ENCODE measurements around the gene DSPP.
A peak's percentile ranks its signal among the peaks of the same experiment; 100 is the strongest.

The DSPP gene

GRCh38 chr4:87614292-87614890, 6.1 kb downstream of the DSPP start:
- TF ChIP-seq EZH2 (IDR thresholded peaks at IDR 0.05) (no peak), POLR2AphosphoS5 (IDR thresholded peaks at IDR 0.05; ENCODE audit: borderline replicate concordance, low read depth, low read length) (no peak), FOXP2 (optimal IDR thresholded peaks at IDR 0.05; ENCODE audit: control extremely low read depth, extremely low read length, insufficient read depth) (no peak)
- Histone ChIP-seq H3K36me3 (ENCODE audit: insufficient read depth, low read length) (no peaks in the 10 kb centered on the region), H3K9me3 (ENCODE audit: low read depth, low read length) (no peaks in the 10 kb centered on the region), H3K27ac (no peak overlapping the region), H3K9ac (ENCODE audit: insufficient read length) (no peak overlapping the region), H3K4me3 (no peak overlapping the region)
- DNase-seq (ENCODE audit: low read depth, low spot score): no peak

GRCh38 chr4:87616268-87616667, 7.9 kb downstream of the DSPP start:
- Histone ChIP-seq H3K9me3 (ENCODE audit: low read depth, low read length) (no peaks in the 10 kb centered on the region), H3K9ac (ENCODE audit: insufficient read length) (no peak overlapping the region), H3K4me3 (no peak overlapping the region), H3K27ac (no peak overlapping the region), H3K36me3 (ENCODE audit: insufficient read depth, low read length) (no peaks in the 10 kb centered on the region)
- no peak for DNase-seq (ENCODE audit: low read depth, low spot score)
- no peak for TF ChIP-seq POLR2AphosphoS5 (IDR thresholded peaks at IDR 0.05; ENCODE audit: borderline replicate concordance, low read depth, low read length)
- no peak for TF ChIP-seq FOXP2 (optimal IDR thresholded peaks at IDR 0.05; ENCODE audit: control extremely low read depth, extremely low read length, insufficient read depth)
- no peak for TF ChIP-seq EZH2 (IDR thresholded peaks at IDR 0.05)

GRCh38 chr4:87620086-87620485, 11.8 kb downstream of the DSPP start:
- H3K36me3 ChIP-seq (ENCODE audit: insufficient read depth, low read length): no peaks in the 10 kb centered on the region
- no peak overlapping the region for H3K9ac ChIP-seq (ENCODE audit: insufficient read length)
- TF ChIP-seq POLR2AphosphoS5 (IDR thresholded peaks at IDR 0.05; ENCODE audit: borderline replicate concordance, low read depth, low read length) (no peak), EZH2 (IDR thresholded peaks at IDR 0.05) (no peak), FOXP2 (optimal IDR thresholded peaks at IDR 0.05; ENCODE audit: control extremely low read depth, extremely low read length, insufficient read depth) (no peak)
- no peak overlapping the region for H3K4me3 ChIP-seq
- no peak overlapping the region for H3K27ac ChIP-seq
- no peaks in the 10 kb centered on the region for H3K9me3 ChIP-seq (ENCODE audit: low read depth, low read length)
- DNase-seq (ENCODE audit: low read depth, low spot score): no peak

GRCh38 chr4:87620491-87620890, 12.2 kb downstream of the DSPP start:
- DNase-seq (ENCODE audit: low read depth, low spot score): no peak
- Histone ChIP-seq H3K4me3 (no peak overlapping the region), H3K27ac (no peak overlapping the region), H3K9ac (ENCODE audit: insufficient read length) (no peak overlapping the region), H3K9me3 (ENCODE audit: low read depth, low read length) (no peaks in the 10 kb centered on the region), H3K36me3 (ENCODE audit: insufficient read depth, low read length) (no peaks in the 10 kb centered on the region)
- TF ChIP-seq POLR2AphosphoS5 (IDR thresholded peaks at IDR 0.05; ENCODE audit: borderline replicate concordance, low read depth, low read length) (no peak), EZH2 (IDR thresholded peaks at IDR 0.05) (no peak), FOXP2 (optimal IDR thresholded peaks at IDR 0.05; ENCODE audit: control extremely low read depth, extremely low read length, insufficient read depth) (no peak)

- H3K9me3 ChIP-seq (ENCODE audit: low read depth, low read length): no peaks in the 10 kb centered on the region
- DNase-seq (ENCODE audit: low read depth, low spot score): no peak
- H3K4me3 ChIP-seq: no peak overlapping the region
- H3K36me3 ChIP-seq (ENCODE audit: insufficient read depth, low read length): no peaks in the 10 kb centered on the region
- H3K27ac ChIP-seq: no peak overlapping the region
- TF ChIP-seq FOXP2 (optimal IDR thresholded peaks at IDR 0.05; ENCODE audit: control extremely low read depth, extremely low read length, insufficient read depth) (no peak), EZH2 (IDR thresholded peaks at IDR 0.05) (no peak), POLR2AphosphoS5 (IDR thresholded peaks at IDR 0.05; ENCODE audit: borderline replicate concordance, low read depth, low read length) (no peak)
- H3K9ac ChIP-seq (ENCODE audit: insufficient read length): no peak overlapping the region
Observed at GRCh38 chr4:87622303-87622702, 14.0 kb downstream of the DSPP start.

GRCh38 chr4:87624698-87625097, 16.4 kb downstream of the DSPP start:
- DNase-seq (ENCODE audit: low read depth, low spot score): no peak
- Histone ChIP-seq H3K9me3 (ENCODE audit: low read depth, low read length) (no peaks in the 10 kb centered on the region), H3K9ac (ENCODE audit: insufficient read length) (no peak overlapping the region), H3K36me3 (ENCODE audit: insufficient read depth, low read length) (no peaks in the 10 kb centered on the region), H3K4me3 (no peak overlapping the region), H3K27ac (no peak overlapping the region)
- TF ChIP-seq POLR2AphosphoS5 (IDR thresholded peaks at IDR 0.05; ENCODE audit: borderline replicate concordance, low read depth, low read length): no peak
- no peak for TF ChIP-seq EZH2 (IDR thresholded peaks at IDR 0.05)
- TF ChIP-seq FOXP2 (optimal IDR thresholded peaks at IDR 0.05; ENCODE audit: control extremely low read depth, extremely low read length, insufficient read depth): no peak

GRCh38 chr4:87631668-87632067, 23.3 kb downstream of the DSPP start:
- no peak overlapping the region for H3K9ac ChIP-seq (ENCODE audit: insufficient read length)
- H3K4me3 ChIP-seq: no peak overlapping the region
- no peaks in the 10 kb centered on the region for H3K9me3 ChIP-seq (ENCODE audit: low read depth, low read length)
- H3K36me3 ChIP-seq (ENCODE audit: insufficient read depth, low read length): no peaks in the 10 kb centered on the region
- TF ChIP-seq FOXP2 (optimal IDR thresholded peaks at IDR 0.05; ENCODE audit: control extremely low read depth, extremely low read length, insufficient read depth) (no peak), POLR2AphosphoS5 (IDR thresholded peaks at IDR 0.05; ENCODE audit: borderline replicate concordance, low read depth, low read length) (no peak), EZH2 (IDR thresholded peaks at IDR 0.05) (no peak)
- DNase-seq (ENCODE audit: low read depth, low spot score): no peak
- 0 out of 2 replicates have a peak overlapping the region, but pooled peaks have one; percentile 12 for H3K27ac ChIP-seq

- Histone ChIP-seq H3K9me3 (ENCODE audit: low read depth, low read length) (no peaks in the 10 kb centered on the region), H3K27ac (peak overlapping the region; percentile 73; the same call in 1 of the 2 replicates), H3K9ac (ENCODE audit: insufficient read length) (no peak overlapping the region), H3K36me3 (ENCODE audit: insufficient read depth, low read length) (no peaks in the 10 kb centered on the region), H3K4me3 (no peak overlapping the region)
- TF ChIP-seq FOXP2 (optimal IDR thresholded peaks at IDR 0.05; ENCODE audit: control extremely low read depth, extremely low read length, insufficient read depth) (no peak), EZH2 (IDR thresholded peaks at IDR 0.05) (no peak)
- no peak for DNase-seq (ENCODE audit: low read depth, low spot score)
Observed at GRCh38 chr4:87632469-87632868, 24.1 kb downstream of the DSPP start.

- Histone ChIP-seq H3K36me3 (ENCODE audit: insufficient read depth, low read length) (no peaks in the 10 kb centered on the region), H3K4me3 (peak overlapping the region; percentile 65), H3K9me3 (ENCODE audit: low read depth, low read length) (no peaks in the 10 kb centered on the region), H3K9ac (ENCODE audit: insufficient read length) (peak overlapping the region; percentile 42), H3K27ac (peak overlapping the region; percentile 85)
- TF ChIP-seq FOXP2 (optimal IDR thresholded peaks at IDR 0.05; ENCODE audit: control extremely low read depth, extremely low read length, insufficient read depth) (no peak), POLR2AphosphoS5 (IDR thresholded peaks at IDR 0.05; ENCODE audit: borderline replicate concordance, low read depth, low read length) (0 out of 2 replicates have a peak, but pooled peaks have one; percentile 38)
- peak; percentile 94 for DNase-seq (ENCODE audit: low read depth, low spot score)
Observed at GRCh38 chr4:87633243-87633642, 24.9 kb downstream of the DSPP start.
